Endodermal cell (in vitro differentiated cells): ENCODE results near the gene VGLL1. TPM values are rescaled to one million over a fixed set of nuclear protein-coding genes. Genes with fewer than 3 reads are reported as not detected.

Source experiments
- DNase-seq: peaks from one replicate; pipeline ENCODE4 v3.0.0-alpha.2; 2017
- H3K27ac ChIP-seq: 2 replicates; pipeline ENCODE4 v1.5.1; 2013; ENCODE audit warnings: mild to moderate bottlenecking, low read depth, low read length, moderate library complexity
- H3K27me3 ChIP-seq: 2 replicates; pipeline ENCODE4 v1.6.1; 2013; ENCODE audit warnings: mild to moderate bottlenecking, low read length, moderate library complexity; ENCODE audit not compliant: insufficient read depth, control insufficient read depth, poor library complexity, severe bottlenecking
- H3K36me3 ChIP-seq: 2 replicates; pipeline ENCODE4 v1.7.0; 2013; ENCODE audit warnings: mild to moderate bottlenecking, low read length, moderate library complexity; ENCODE audit not compliant: control insufficient read depth, insufficient read depth
- H3K4me1 ChIP-seq: one replicate; pipeline ENCODE4 v1.7.0; 2013; ENCODE audit warnings: low read length; ENCODE audit not compliant: control insufficient read depth, insufficient read depth
- H3K4me3 ChIP-seq: 2 replicates; pipeline ENCODE4 v1.5.1; 2013; ENCODE audit warnings: mild to moderate bottlenecking, low read length, moderate library complexity
- H3K9ac ChIP-seq: 2 replicates; pipeline ENCODE4 v1.6.1; 2013; ENCODE audit warnings: mild to moderate bottlenecking, low read length, moderate library complexity; ENCODE audit not compliant: poor library complexity, severe bottlenecking; ENCODE audit errors: extremely low read depth
- H3K9me3 ChIP-seq: 2 replicates; pipeline ENCODE4 v1.6.1; 2013; ENCODE audit warnings: mild to moderate bottlenecking, low read length, moderate library complexity; ENCODE audit not compliant: control insufficient read depth
- H3K27ac Mint-ChIP-seq: 2 replicates; pipeline ENCODE4 v1.8.0; 2020; ENCODE audit warnings: mixed read lengths
- H3K27me3 Mint-ChIP-seq: 2 replicates; pipeline ENCODE4 v1.8.0; 2021; ENCODE audit warnings: mild to moderate bottlenecking, mixed read lengths; ENCODE audit not compliant: insufficient read depth
- H3K36me3 Mint-ChIP-seq: 2 replicates; pipeline ENCODE4 v1.8.0; 2020; ENCODE audit warnings: low read depth, mixed read lengths
- H3K4me1 Mint-ChIP-seq: 2 replicates; pipeline ENCODE4 v1.8.0; 2020; ENCODE audit warnings: mixed read lengths
- H3K4me3 Mint-ChIP-seq: 2 replicates; pipeline ENCODE4 v1.8.0; 2020; ENCODE audit warnings: mild to moderate bottlenecking, moderate library complexity, mixed read lengths
- H3K9me3 Mint-ChIP-seq: 2 replicates; pipeline ENCODE4 v1.8.0; 2020; ENCODE audit warnings: mild to moderate bottlenecking, mixed read lengths
- CTCF ChIP-seq: fragments of 200-600 bp; sonication (generic); conservative IDR thresholded peaks from 2 replicates; pipeline ENCODE4 v1.5.0; 2021; ENCODE audit warnings: antibody characterized with exemption, mild to moderate bottlenecking
- WGBS, 2 experiments: methylation state at CpG; one replicate each; pipeline versions ENCODE4 v1.1.5 to v1.1.7; 2013; ENCODE audit warnings: missing lambda C conversion rate in 2 of 2, mixed read lengths in 1 of 2; ENCODE audit not compliant: insufficient coverage in 1 of 2, insufficient read length in 1 of 2; 5-methylcytosine and 5-hydroxymethylcytosine counted together
- total RNA-seq, 2 donors: library from RNA; stranded (reverse); fragmentation: NEBNext Ultra II Directional in 1 of 2; extraction: Animal tissue kit (Norgen Biotek cat#: 25700) in 1 of 2; gene quantifications; 2 replicates in 1 of 2; 3 replicates in 1 of 2; pipeline ENCODE4 v1.2.1, GENCODE V29; 2021

The VGLL1 gene
- total RNA-seq, 2 donors from 2014 or later, result not detected

- Mint-ChIP-seq H3K4me3 (no peak overlapping the region), H3K27me3 (peaks cover 4% of the 10 kb centered on the region), H3K4me1 (peaks cover 26% of the 10 kb centered on the region), H3K9me3 (peaks cover 48% of the 10 kb centered on the region), H3K36me3 (no peaks in the 10 kb centered on the region), H3K27ac (no peak overlapping the region)
- Histone ChIP-seq H3K9me3 (no peaks in the 10 kb centered on the region), H3K9ac (no peak overlapping the region), H3K36me3 (no peaks in the 10 kb centered on the region), H3K4me1 (peaks cover 10% of the 10 kb centered on the region), H3K27ac (no peak overlapping the region), H3K4me3 (no peak overlapping the region), H3K27me3 (no peaks in the 10 kb centered on the region)
- 90% methylated on average over 3 of the region's 3 CpGs; no CpG with 5 or more reads in 1 of the 2 experiments for WGBS, 2 experiments
- TF ChIP-seq CTCF, result no peak
- no peak for DNase-seq
These were observed 53.9 kb downstream of the VGLL1 start for GRCh38 chrX:136585960-136586359.

GRCh38 chrX:136586386-136586785 is 54.4 kb downstream of the VGLL1 start:
- 93 to 100% methylated on average over 1 to 3 of the region's 3 CpGs for WGBS, 2 experiments
- Mint-ChIP-seq H3K27me3 (peaks cover 3% of the 10 kb centered on the region), H3K9me3 (peaks cover 44% of the 10 kb centered on the region), H3K4me1 (peaks cover 26% of the 10 kb centered on the region), H3K27ac (no peak overlapping the region), H3K36me3 (no peaks in the 10 kb centered on the region), H3K4me3 (no peak overlapping the region)
- Histone ChIP-seq H3K4me3 (no peak overlapping the region), H3K9me3 (no peaks in the 10 kb centered on the region), H3K27me3 (no peaks in the 10 kb centered on the region), H3K27ac (no peak overlapping the region), H3K9ac (no peak overlapping the region), H3K36me3 (no peaks in the 10 kb centered on the region), H3K4me1 (peaks cover 10% of the 10 kb centered on the region)
- DNase-seq, result no peak
- TF ChIP-seq CTCF, result no peak

- WGBS, 2 experiments, result 100% methylated on average over 1 of the region's 3 CpGs; no CpG with 5 or more reads in 1 of the 2 experiments
- H3K27me3 ChIP-seq, result no peaks in the 10 kb centered on the region
- no peak for DNase-seq
- Mint-ChIP-seq H3K4me1 (peaks cover 26% of the 10 kb centered on the region), H3K9me3 (peaks cover 45% of the 10 kb centered on the region), H3K36me3 (no peaks in the 10 kb centered on the region), H3K27ac (no peak overlapping the region), H3K4me3 (no peak overlapping the region), H3K27me3 (no peaks in the 10 kb centered on the region)
- TF ChIP-seq CTCF, result no peak
- H3K4me3 ChIP-seq, result no peak overlapping the region
- H3K4me1 ChIP-seq, result peaks cover 10% of the 10 kb centered on the region
- no peak overlapping the region for H3K9ac ChIP-seq
- no peaks in the 10 kb centered on the region for H3K9me3 ChIP-seq
- no peak overlapping the region for H3K27ac ChIP-seq
- H3K36me3 ChIP-seq, result no peaks in the 10 kb centered on the region
These were observed 55.5 kb downstream of the VGLL1 start for GRCh38 chrX:136587532-136587931.
